G401 (cell line): ENCODE data around the gene MGAT5B. TPM values are rescaled to one million over a fixed set of nuclear protein-coding genes. Genes with fewer than 3 reads are reported as not detected.

Source experiments
- DNase-seq: peaks from one replicate; pipeline ENCODE4 v3.0.0-alpha.2; 2015; ENCODE audit warnings: low spot score
- in situ Hi-C: cut with HindIII; loops from 2 replicates; pipeline ENCODE4 v1.10.0; 2016; ENCODE audit warnings: low sequenced_read_pairs, mixed read lengths
- total RNA-seq: library from RNA; depleted of rRNA; stranded (reverse); fragments of >200 nt; shearing (Covaris generic); gene quantifications from 2 replicates; pipeline ENCODE4 v1.2.3, GENCODE V29; 2014

Gene MGAT5B
- total RNA-seq, 1 experiment from 2014 or later: 3.7 TPM

DNA sequence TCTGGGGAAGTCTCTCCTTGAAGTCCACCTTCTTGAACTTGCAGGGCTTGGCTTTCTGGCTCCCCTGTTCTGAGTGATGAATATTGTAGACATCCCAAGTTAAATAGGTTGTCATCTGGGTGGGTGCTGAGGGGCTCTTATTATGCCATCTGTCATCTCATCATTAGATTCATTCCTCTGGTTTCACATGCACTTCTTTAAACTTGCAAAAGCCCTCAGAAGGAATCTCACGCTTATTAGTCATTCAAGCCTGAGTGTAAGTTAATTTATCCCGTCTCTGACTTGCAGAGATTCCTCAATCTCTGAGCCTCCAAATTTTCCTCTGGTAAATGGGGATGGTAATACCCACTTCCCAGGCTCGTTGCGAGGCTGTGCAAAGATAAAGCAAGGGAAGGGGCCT, 5.7 kb downstream of the MGAT5B start:
- no peak for DNase-seq
- in situ Hi-C loops: no loop called here

DNA sequence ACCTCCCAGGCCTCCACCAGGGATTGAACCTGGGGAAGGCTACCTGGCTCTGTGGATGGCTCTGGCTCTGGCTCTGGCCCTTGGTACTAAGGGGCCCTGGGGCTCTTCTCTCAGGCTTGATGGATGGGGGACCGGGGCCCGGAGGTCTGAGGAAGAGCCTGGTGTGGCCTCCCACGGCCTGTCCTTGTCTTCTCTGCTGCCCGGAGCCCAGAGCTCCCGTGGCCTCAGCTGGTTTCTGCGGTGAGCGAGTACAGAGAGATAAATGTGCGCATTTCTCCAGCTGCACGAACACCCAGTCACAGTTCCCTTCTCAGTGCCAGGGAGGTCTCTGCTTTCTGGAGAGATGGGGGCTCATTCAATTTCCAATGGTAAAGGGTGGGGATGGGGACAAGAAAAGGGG, 9.2 kb downstream of the MGAT5B start:
- in situ Hi-C loops: no loop called here
- DNase-seq: no peak

DNA sequence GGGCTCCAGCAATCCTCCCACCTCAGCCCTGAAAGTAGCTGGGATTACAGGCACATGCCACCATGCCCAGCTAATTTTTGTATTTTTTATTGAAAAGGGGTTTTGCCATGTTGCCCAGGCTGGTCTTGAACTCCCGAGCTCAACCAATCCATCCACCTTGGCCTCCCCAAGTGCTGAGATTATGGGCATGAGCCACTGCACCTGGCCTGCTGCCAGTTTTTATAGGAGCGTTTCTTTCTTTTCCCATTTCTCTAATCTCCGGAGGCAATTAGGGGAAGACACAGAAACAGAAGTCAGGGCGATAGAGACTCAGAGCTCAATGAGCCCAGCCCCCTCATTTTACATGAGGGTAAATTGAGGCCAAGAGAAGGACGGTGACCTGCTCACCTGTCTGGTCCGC, 10.4 kb downstream of the MGAT5B start:
- in situ Hi-C loops: no loop called here
- no peak for DNase-seq

GRCh38 chr17:76879254-76879653, 11.1 kb downstream of the MGAT5B start:
- DNase-seq: no peak
- in situ Hi-C loops: no loop called here

DNA sequence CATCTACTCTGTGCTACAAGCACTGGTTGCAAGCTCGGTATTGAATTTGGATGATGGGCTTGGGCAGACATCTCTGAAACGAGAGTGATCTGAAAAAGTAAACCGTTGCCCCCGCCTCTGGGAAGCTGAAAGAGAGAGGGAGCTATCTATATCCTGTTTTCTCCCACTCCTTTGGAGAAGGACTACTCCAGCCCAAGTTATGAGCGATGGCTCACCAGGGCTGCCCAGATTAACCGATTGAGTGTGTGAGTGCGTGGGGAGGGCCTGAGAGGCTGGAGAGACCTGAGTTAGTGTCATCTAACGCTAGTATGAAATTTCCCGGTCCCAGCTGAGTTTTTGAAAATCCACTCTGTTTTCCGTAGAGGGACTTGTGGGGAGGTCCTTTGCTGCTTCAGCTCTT, 11.5 kb downstream of the MGAT5B start:
- in situ Hi-C loops: no loop called here
- no peak for DNase-seq

DNA sequence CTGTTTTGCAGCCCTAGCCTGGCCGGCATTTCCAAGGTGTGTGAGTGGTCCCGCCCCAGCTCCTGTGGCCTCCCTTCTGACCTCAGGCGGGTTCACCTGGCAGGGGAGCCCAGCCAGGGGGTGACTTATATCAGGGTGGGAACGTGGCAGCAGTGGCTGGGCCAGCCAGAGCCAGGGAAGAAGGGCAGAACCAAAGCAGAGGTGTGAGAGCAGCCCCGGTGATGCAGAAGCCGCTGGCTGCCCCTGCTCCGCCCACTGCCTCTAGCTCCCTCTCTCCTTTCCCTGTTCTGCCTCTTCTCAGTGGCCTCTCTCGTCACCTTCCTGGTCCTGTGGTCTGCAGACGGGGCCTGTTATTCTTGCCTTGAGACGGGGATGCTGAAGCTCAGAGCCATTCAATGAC, 12.1 kb downstream of the MGAT5B start:
- in situ Hi-C loops: no loop called here
- DNase-seq: no peak

- in situ Hi-C loops: no loop called here
- no peak for DNase-seq
Measured at GRCh38 chr17:76880971-76881370, 12.8 kb downstream of the MGAT5B start.

DNA sequence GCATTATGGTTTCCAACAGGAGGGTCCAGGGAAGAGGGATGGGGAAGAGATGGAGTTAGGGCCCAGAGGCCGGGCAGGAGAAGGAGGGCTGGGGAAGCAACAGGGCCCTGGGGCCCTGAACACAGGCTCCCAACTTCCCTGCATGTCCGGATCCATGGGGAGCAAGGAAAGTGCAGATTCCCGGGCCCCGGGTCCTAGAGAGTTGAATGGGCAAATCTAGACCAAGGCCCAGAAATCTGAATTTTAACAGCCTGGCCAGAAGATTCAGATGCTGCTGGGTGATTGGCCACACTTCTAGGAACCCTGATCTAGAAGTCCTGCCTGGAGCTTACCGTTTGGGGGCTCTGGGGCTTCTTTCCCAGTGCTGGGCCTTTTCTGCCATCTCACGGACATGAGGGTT, 13.2 kb downstream of the MGAT5B start:
- DNase-seq: no peak
- in situ Hi-C loops: no loop called here

DNA sequence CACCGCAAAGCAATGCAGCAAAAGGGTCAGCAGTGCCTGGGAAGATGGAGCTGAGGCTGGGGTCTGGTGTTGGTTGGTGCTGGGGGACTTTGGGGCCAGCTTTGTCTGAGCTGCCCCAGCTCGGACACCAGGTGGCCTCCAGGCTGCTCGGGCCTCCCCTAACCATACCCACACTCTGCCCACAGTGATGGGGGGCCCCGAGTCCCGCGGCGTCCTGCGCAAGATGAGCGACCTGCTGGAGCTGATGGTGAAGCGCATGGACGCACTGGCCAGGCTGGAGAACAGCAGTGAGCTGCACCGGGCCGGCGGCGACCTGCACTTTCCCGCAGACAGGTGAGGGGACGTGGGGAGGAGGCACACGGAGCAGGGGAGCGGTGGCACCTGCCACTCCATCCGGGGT, 13.8 kb downstream of the MGAT5B start:
- DNase-seq: no peak
- in situ Hi-C loops: no loop called here

DNA sequence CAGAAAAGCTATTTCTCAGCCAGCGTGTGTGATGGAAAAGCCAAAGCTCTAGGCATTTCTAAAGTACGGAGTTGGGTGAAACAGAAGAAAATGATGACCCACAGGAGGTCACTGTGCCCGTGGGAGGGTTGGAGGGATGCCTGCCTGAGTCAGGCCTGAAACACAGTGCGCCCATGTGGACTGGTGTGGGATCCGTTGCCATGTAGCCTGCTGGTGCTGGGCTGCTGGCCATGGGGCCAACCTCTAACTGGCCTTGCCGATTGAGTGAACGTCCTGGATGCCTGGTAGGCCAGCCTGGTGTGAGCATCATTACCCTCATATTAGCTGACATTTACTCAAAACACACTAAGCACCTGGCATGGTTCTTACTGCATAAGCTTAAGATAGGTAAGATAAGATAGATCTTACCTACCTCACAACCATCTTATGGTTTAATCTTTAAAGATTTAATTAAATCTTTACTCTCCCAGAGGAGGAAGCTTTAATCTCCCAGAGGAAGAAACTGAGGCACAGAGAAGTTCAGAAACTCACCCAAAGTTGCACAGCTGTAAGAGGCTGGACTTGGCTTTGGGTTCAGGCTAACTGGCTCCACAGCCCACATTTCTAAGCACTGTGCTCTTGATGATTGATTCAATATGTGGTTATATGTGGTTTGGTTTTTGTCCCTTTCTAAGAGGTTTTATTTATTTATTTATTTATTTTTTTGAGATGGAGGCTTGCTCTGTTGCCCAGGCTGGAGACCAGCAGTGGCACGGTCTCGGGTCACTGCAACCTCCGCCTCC, 15.7 kb downstream of the MGAT5B start:
- in situ Hi-C loops: no loop called here
- DNase-seq: peak; percentile 38

DNA sequence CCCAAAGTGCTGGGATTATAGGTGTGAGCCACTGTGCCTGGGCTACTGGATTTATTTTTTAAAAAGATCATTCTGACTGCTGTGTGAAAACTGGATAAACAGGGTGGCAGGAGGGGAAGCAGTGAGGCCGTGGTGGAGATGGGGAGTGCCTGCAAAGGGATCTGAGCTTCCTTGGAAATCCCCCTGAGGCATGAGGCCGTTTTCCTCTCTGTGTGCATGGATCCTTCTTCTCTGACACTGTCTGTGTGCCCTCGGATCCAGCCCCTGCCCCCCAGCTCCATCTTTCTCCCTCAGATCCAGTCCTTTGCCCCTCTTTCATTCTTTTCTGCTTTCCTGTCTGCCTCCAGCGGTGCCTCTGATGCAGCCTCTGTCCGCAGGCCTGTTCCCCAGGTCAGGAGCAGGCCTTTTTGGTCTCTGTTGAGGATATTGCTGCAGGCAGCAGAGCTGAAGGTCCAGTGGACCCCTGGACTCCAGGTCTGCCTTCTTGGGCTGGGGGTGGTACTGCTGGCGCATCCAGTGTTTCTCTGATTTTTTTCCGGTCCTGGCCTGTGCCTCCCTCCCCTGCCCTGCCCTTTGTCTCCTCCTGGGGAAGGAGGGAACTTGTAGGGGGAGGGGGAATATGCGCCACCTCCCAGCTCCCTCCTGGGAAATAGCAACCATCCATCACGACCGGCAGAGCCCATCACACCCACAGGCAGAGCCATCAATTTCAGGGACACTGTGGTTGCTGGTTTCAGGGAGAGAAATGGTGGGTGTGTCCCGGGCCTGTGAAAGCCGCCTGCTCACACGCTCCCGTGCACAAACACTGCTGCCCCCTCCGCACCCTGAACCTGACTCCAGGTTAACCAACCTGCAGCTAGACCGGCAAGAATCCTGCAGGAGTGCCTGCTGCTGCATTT, 17.0 kb downstream of the MGAT5B start:
- no peak for DNase-seq
- in situ Hi-C loops: no loop called here

GRCh38 chr17:76885894-76886290, 17.7 kb downstream of the MGAT5B start:
- DNase-seq: no peak
- in situ Hi-C loops: no loop called here

GRCh38 chr17:76886395-76886794, 18.2 kb downstream of the MGAT5B start:
- no peak for DNase-seq
- in situ Hi-C loops: no loop called here

GRCh38 chr17:76887802-76888201, 19.6 kb downstream of the MGAT5B start:
- in situ Hi-C loops: no loop called here
- no peak for DNase-seq

DNA sequence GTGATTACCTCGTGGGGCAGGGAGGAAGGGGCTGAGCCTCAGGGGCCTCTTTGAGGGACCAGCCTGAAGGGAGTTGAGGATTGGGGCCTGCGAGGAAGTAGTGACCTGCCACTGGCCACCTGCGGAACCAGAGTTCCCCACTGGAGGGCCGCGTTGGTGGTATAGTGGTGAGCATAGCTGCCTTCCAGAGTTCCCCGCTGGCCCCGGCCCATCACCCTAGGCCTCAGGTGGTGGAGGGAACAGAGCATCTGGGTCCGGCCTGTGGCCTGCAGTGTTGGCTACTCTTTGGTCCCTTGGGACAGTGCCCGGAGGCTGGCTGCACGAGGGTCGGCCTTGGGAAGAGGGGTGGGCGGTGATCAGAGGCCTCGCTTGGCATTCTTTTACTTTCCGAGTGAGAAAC, 20.5 kb downstream of the MGAT5B start:
- in situ Hi-C loops: no loop called here
- DNase-seq: no peak

- in situ Hi-C loops: no loop called here
- DNase-seq: no peak
Measured at GRCh38 chr17:76889323-76889722, 21.1 kb downstream of the MGAT5B start.

DNA sequence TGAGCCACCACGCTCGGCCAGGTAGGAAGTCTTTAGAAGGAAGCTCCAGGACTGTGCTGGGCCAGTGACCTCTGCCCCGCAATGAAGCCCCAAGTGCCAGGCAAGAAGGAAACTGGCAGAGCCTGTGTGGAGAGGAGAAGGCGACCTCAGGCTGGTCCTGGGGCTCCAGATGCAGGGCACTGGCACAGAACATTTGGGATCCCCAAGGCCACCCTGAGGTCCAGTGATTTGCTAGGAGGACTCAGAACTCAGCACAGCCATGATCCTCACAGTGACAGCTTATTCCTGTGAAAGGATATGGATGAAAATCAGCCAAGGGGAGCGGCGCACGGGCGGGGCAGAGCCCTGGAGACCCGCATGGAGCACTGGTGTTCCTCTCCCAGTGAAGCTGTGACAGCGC, 24.1 kb downstream of the MGAT5B start:
- in situ Hi-C loops: no loop called here
- no peak for DNase-seq

GRCh38 chr17:76893623-76894334, 25.6 kb downstream of the MGAT5B start:
- in situ Hi-C loops: no loop called here

GRCh38 chr17:76894842-76895241, 26.6 kb downstream of the MGAT5B start:
- DNase-seq: no peak
- in situ Hi-C loops: no loop called here

More at GRCh38 chr17:76893623-76894334, 25.6 kb downstream of the MGAT5B start:
- DNase-seq: peak; percentile 17

GRCh38 chr17:76897023-76897422, 28.8 kb downstream of the MGAT5B start:
- DNase-seq: no peak
- in situ Hi-C loops: no loop called here
